Measurements from ENCODE around the gene RAB11FIP4.

- TF ChIP-seq, protein P1, sequence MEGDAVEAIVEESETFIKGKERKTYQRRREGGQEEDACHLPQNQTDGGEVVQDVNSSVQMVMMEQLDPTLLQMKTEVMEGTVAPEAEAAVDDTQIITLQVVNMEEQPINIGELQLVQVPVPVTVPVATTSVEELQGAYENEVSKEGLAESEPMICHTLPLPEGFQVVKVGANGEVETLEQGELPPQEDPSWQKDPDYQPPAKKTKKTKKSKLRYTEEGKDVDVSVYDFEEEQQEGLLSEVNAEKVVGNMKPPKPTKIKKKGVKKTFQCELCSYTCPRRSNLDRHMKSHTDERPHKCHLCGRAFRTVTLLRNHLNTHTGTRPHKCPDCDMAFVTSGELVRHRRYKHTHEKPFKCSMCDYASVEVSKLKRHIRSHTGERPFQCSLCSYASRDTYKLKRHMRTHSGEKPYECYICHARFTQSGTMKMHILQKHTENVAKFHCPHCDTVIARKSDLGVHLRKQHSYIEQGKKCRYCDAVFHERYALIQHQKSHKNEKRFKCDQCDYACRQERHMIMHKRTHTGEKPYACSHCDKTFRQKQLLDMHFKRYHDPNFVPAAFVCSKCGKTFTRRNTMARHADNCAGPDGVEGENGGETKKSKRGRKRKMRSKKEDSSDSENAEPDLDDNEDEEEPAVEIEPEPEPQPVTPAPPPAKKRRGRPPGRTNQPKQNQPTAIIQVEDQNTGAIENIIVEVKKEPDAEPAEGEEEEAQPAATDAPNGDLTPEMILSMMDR (conservative IDR thresholded peaks at IDR 0.05 in 1 of 2, IDR thresholded peaks at IDR 0.05 in 1 of 2; ENCODE audit: low read depth in 1 of 2, low read length in 2 of 2) = no peak
- no peak for TF ChIP-seq EZH2 (IDR thresholded peaks at IDR 0.05; ENCODE audit: low read length, missing control alignments)
Measured at GRCh38 chr17:31448467-31449077, 57.1 kb downstream of the RAB11FIP4 start.
